CD4-positive, alpha-beta memory T cell (primary cell): ENCODE results near the gene TRIM47. TPM values are rescaled to one million over a fixed set of nuclear protein-coding genes. Genes with fewer than 3 reads are reported as not detected.

Experiments used
- CTCF ChIA-PET: fragments of 350-600 bp; sonication (Branson Sonifier 250); formaldehyde crosslinking; loops from one replicate; lab custom pipeline; 2021; ENCODE audit warnings: inconsistent platforms; ENCODE audit not compliant: partially characterized antibody; lab: Charles Lee
- POLR2A ChIA-PET: fragments of 350-600 bp; sonication (Branson Sonifier 250); formaldehyde crosslinking; loops from one replicate; lab custom pipeline; 2021; ENCODE audit not compliant: partially characterized antibody; lab: Charles Lee
- DNase-seq, 5 donors: peaks; one replicate each; pipeline versions ENCODE4 v3.0.0 to v3.0.0-alpha.2; 2020 to 2022; ENCODE audit warnings: mixed read lengths in 1 of 5
- H3K27ac ChIP-seq: one replicate; pipeline ENCODE4 v1.7.0; 2013; ENCODE audit warnings: low read depth, low read length
- H3K27me3 ChIP-seq: 2 replicates; pipeline ENCODE4 v1.7.0; 2013; ENCODE audit warnings: mild to moderate bottlenecking, low read length, moderate library complexity; ENCODE audit not compliant: insufficient read depth
- H3K36me3 ChIP-seq: 2 replicates; pipeline ENCODE4 v1.7.0; 2013; ENCODE audit warnings: mild to moderate bottlenecking, low read length, moderate library complexity; ENCODE audit not compliant: insufficient read depth
- H3K4me1 ChIP-seq: 2 replicates; pipeline ENCODE4 v1.7.0; 2013; ENCODE audit warnings: mild to moderate bottlenecking, low read length, moderate library complexity; ENCODE audit not compliant: insufficient read depth
- H3K4me3 ChIP-seq, 2 donors: one replicate each; pipeline ENCODE4 v1.7.0; 2013; ENCODE audit warnings: low read length in 2 of 2, mild to moderate bottlenecking in 1 of 2
- H3K9me3 ChIP-seq, 2 donors: one replicate each; pipeline ENCODE4 v1.7.0; 2013; ENCODE audit warnings: low read length in 2 of 2, control low read depth in 1 of 2; ENCODE audit not compliant: control insufficient read depth in 1 of 2
- H3K27ac Mint-ChIP-seq, 7 donors: one replicate each; pipeline ENCODE4 v1.8.0; 2020 to 2021; ENCODE audit warnings: mixed read lengths in 7 of 7, mild to moderate bottlenecking in 6 of 7, inconsistent platforms in 3 of 7, moderate library complexity in 3 of 7
- H3K27me3 Mint-ChIP-seq, 2 donors: one replicate each; pipeline ENCODE4 v1.8.0; 2020 to 2021; ENCODE audit warnings: mixed read lengths in 2 of 2
- H3K36me3 Mint-ChIP-seq, 2 donors: one replicate each; pipeline ENCODE4 v1.8.0; 2020 to 2021; ENCODE audit warnings: mixed read lengths in 2 of 2, inconsistent platforms in 1 of 2, mild to moderate bottlenecking in 1 of 2
- H3K4me1 Mint-ChIP-seq, 4 donors: one replicate each; pipeline ENCODE4 v1.8.0; 2020 to 2021; ENCODE audit warnings: mixed read lengths in 4 of 4, mild to moderate bottlenecking in 1 of 4
- H3K4me3 Mint-ChIP-seq, 8 donors: one replicate each; pipeline ENCODE4 v1.8.0; 2020 to 2021; ENCODE audit warnings: mixed read lengths in 8 of 8, mild to moderate bottlenecking in 7 of 8, moderate library complexity in 6 of 8, inconsistent platforms in 3 of 8
- H3K9me3 Mint-ChIP-seq, 8 donors: one replicate each; pipeline ENCODE4 v1.8.0; 2020 to 2021; ENCODE audit warnings: mixed read lengths in 8 of 8, mild to moderate bottlenecking in 5 of 8, inconsistent platforms in 3 of 8, moderate library complexity in 1 of 8
- intact Hi-C: fragments of 100-400 bp; cut with micrococcal nuclease; formaldehyde crosslinking; loops from one replicate; pipeline ENCODE4 v1.15.1; 2023
- polyA plus RNA-seq, 2 donors: library from polyadenylated mRNA; unstranded; fragments of 300-500 nt; fragmentation: Illumina TruSeq; gene quantifications; one replicate each; pipeline ENCODE4 v1.2.3, GENCODE V29; 2021
- total RNA-seq, 2 experiments: library from RNA; stranded (reverse); gene quantifications; one replicate each; pipeline ENCODE4 v1.2.3, GENCODE V29; 2021

TRIM47 gene
- total and polyA plus RNA-seq, 4 experiments from 2014 or later: 11.2 to 26.8 (median 20.0) TPM

DNA sequence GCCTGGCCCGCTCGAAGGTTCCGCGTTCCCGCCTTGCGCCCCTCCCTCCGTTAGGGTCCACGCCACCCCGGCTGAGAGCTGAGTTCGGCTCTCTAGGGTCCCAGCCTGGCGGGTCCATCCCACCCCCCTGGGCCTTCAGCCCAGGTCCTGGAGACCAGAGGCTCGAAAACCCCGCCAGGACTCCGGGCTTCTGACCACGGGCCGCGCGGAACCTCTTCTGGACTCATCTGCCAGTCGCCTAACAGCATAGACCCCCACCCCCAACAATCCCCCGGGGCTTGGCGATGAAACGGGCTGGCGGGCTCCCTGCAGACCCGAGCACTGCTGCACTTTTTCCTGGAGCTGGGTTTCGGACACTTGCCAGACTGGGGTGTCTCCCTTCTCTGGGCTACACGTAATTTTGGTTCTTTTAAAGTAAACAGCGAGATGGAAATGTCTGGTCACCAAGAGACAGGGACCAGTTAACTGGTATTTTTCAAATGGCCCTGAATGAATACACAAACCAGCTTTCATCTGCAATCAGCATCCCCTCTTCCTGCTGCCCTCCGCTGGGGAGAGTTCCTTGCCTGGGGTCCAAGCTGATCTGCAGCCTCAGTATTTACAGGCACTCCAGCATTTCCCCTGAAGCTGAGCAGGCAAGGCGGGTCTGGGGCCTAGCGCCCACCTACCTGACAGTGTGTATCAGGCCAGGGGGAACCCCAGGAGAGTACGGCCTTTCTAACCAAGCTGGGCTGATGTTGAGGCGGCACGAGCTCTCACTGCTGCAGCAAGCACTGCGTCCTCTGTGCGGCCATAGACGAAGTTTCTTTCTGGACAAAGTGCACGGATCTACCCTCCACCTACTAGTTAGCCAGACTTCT lies 19.0 kb upstream of the TRIM47 start:
- Mint-ChIP-seq H3K9me3 (no peaks in the 10 kb centered on the region), H3K4me3 (peak overlapping the region; percentile 66 to 85 (median 77)), H3K4me1 (peaks cover 22 to 28% (median 25%) of the 10 kb centered on the region in 4 donors), H3K27me3 (no peaks in the 10 kb centered on the region), H3K36me3 (peaks cover 4 to 37% of the 10 kb centered on the region in 2 donors), H3K27ac (peak overlapping the region in 6 of 7 donors; percentile 43 to 86 (median 80))
- Histone ChIP-seq H3K27me3 (no peaks in the 10 kb centered on the region), H3K4me3 (peak overlapping the region in 1 of 2 donors; percentile 64), H3K36me3 (peaks cover 30% of the 10 kb centered on the region), H3K27ac (peak overlapping the region; percentile 55), H3K4me1 (peaks cover 28% of the 10 kb centered on the region), H3K9me3 (no peaks in the 10 kb centered on the region)
- POLR2A ChIA-PET: interaction anchor here (0.7 to 18.1 kb wide), 24 partner anchors 8 to 231 kb away, joined by 3 to 337 read pairs (median 6); partner anchors contain the start of genes ACOX1, CDK3, FBF1 and GALK1
- intact Hi-C loops: loop anchor here (2.0 kb wide), 2 partner anchors 43 to 119 kb away; partner anchors contain the start of gene FBF1
- no peak for DNase-seq
- CTCF ChIA-PET: interaction anchor here (1.1 to 7.1 kb wide), 17 partner anchors 8 to 144 kb away, joined by 3 to 96 read pairs (median 8); partner anchors contain the start of genes GALK1, MRPL38, TRIM47 and UNC13D

DNA sequence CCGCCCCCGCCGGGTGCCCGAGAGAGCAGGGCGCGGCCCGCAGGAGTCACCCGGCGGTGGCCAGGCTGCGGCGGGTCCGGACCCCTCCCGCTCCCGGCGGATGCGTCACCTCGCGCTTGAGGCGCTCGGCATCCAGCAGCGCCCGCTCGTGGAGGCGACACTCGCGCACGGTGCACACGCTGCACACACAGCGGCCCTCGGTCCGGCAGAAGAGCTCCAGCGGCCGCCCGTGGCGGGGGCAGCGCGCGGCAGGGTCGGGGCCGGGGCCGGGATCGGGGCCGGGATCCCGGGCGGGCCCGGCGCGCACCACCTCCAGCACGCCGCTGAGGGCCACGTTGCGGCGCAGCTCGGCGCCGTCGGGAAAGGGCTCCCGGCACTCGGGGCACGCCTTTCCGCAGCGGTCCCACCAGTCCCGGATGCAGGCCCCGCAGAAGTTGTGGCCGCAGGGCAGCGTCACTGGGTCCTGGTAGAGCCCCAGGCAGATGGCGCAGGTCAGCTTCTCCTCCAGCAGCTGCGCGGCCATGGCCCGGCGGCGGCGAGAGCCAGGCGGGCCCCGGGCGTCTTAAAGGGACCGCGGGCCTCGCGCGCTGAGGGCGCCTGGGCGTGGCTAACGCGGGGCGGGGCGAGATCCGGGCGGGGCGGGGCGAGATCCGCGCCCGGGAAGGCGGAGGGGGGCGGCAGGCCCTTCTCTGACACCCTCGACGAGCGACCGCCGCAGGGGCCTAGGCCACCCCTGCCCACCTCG lies 18.2 kb upstream of the TRIM47 start, which contains the start of gene TRIM65:
TRIM65 (minus strand) TSS at position 537 of the 745 bp plus-strand sequence; CDS start at position 523, 14 bp downstream.
- CTCF ChIA-PET: interaction anchor here (0.5 to 7.1 kb wide), 26 partner anchors 8 to 143 kb away, joined by 3 to 96 read pairs (median 6); partner anchors contain the start of genes GALK1, MRPL38, TRIM47 and UNC13D
- Histone ChIP-seq H3K4me3 (peak within 1 kb of the TSS; percentile 61 to 64), H3K9me3 (no peaks in the 10 kb centered on the region), H3K4me1 (peaks cover 28% of the 10 kb centered on the region), H3K27ac (peak within 1 kb of the TSS; percentile 55), H3K36me3 (peaks cover 25% of the 10 kb centered on the region), H3K27me3 (no peaks in the 10 kb centered on the region)
- H3K9me3 Mint-ChIP-seq: no peaks in the 10 kb centered on the region
- intact Hi-C loops: loop anchor here (1.0 to 2.0 kb wide), 5 partner anchors 8 to 118 kb away; partner anchors contain the start of genes FBF1, MRPL38 and WBP2
- peak within 1 kb of the TSS; percentile 84 to 97 (median 89) for H3K27ac Mint-ChIP-seq
- no peaks in the 10 kb centered on the region for H3K27me3 Mint-ChIP-seq
- DNase-seq: peak; percentile 70 to 79 (median 73)
- peaks cover 22 to 28% (median 25%) of the 10 kb centered on the region in 4 donors for H3K4me1 Mint-ChIP-seq
- H3K4me3 Mint-ChIP-seq: peak within 1 kb of the TSS; percentile 82 to 90 (median 86)
- peaks cover 4 to 31% of the 10 kb centered on the region in 2 donors for H3K36me3 Mint-ChIP-seq
- POLR2A ChIA-PET: interaction anchor here (0.5 to 18.1 kb wide), 31 partner anchors 8 to 230 kb away, joined by 3 to 337 read pairs (median 5); partner anchors contain the start of genes ACOX1, CDK3, FBF1 and GALK1

DNA sequence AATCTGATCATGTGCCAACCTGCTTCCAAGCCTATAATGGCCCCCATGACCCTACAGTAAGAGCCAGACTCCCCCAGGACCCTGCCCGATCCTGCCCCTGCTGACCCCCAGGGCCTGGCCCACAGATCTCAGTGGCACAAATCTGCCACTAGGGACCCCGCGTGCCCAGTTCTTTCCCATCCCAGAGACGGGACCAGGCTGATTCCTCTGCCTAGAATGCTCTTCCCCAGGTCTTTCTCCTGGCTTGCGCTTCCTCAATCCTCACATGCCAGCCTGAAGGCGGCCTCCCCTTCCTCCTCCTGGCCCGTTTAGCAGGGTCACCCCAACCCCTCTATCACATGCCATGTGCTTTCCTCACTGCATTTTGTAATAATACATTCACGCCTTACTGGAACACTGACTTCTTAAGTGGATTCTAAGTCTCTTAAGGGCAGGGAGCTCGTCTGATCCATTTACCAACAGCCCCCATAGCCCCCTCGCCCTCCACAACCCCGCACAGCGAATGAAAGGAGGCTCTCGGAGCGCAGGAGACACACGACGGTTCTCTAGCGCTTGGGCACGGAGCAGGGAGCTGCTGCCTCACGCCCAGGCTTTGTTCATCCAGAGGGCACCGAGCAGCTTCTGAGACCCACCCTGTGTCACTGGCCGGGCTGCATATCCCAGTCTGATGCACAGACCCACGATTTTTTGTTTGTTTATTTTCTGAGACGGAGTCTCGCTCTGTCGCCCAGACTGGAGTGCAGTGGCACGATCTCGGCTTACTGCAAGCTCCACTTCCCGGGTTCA lies 17.2 kb upstream of the TRIM47 start:
- CTCF ChIA-PET: interaction anchor here (0.5 to 7.1 kb wide), 21 partner anchors 9 to 142 kb away, joined by 3 to 96 read pairs (median 7); partner anchors contain the start of genes GALK1, MRPL38, TRIM47 and UNC13D

DNA sequence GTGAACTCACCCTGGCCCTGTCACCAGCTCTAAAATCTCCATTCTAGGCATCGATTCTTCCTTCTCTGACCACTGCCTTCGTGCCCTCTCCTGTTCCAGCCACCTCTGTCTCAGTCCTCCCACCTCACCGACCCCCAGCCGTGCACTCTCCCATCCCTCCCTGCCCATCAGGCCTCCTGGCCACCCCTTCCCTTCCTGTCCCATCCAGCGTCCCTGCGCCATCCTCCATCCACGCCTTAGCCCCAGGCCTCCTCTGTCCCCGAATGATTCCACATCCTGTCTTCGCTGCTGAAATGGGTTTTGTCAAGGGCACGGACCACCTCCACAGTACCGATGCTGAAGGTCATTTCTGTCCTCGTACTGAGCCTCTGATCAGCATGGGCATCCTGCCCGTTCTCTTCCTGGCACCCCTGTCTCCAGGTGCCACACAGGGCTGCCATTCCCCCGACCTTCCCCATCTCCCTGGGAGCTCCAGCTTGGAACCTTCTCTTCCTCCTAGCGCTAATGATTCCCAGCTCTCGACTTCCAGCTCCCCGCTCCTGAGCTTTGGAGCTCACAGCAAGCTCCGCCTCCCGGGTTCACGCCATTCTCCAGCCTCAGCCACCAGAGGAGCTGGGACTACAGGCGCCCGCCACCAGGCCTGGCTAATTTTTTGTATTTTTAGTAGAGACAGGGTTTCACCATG lies 15.8 kb upstream of the TRIM47 start:
- Mint-ChIP-seq H3K27me3 (no peaks in the 10 kb centered on the region), H3K27ac (peak overlapping the region in 5 of 7 donors; percentile 29 to 94 (median 83)), H3K4me3 (peak overlapping the region in 3 of 8 donors; percentile 46 to 60 (median 50)), H3K4me1 (peaks cover 22 to 28% (median 25%) of the 10 kb centered on the region in 4 donors), H3K36me3 (peaks cover 8 to 28% of the 10 kb centered on the region in 2 donors), H3K9me3 (no peaks in the 10 kb centered on the region)
- CTCF ChIA-PET: interaction anchor here (1.5 to 7.1 kb wide), 4 partner anchors 11 to 45 kb away, joined by 5 to 96 read pairs (median 13); partner anchors contain the start of genes MRPL38 and TRIM47
- POLR2A ChIA-PET: interaction anchor here (0.6 to 18.1 kb wide), 6 partner anchors 17 to 671 kb away, joined by 3 to 337 read pairs (median 52); partner anchors contain the start of genes TRIM47 and WBP2
- DNase-seq: no peak
- Histone ChIP-seq H3K27ac (no peak overlapping the region), H3K27me3 (no peaks in the 10 kb centered on the region), H3K9me3 (no peaks in the 10 kb centered on the region), H3K4me3 (no peak overlapping the region), H3K4me1 (peaks cover 28% of the 10 kb centered on the region), H3K36me3 (peaks cover 10% of the 10 kb centered on the region)
- intact Hi-C loops: no loop called here

More for the DNA sequence above, 17.2 kb upstream of the TRIM47 start:
- Mint-ChIP-seq H3K9me3 (no peaks in the 10 kb centered on the region), H3K27ac (peak overlapping the region; percentile 80 to 97 (median 89)), H3K36me3 (peaks cover 4 to 27% of the 10 kb centered on the region in 2 donors), H3K4me3 (peak overlapping the region; percentile 82 to 90 (median 86)), H3K4me1 (peaks cover 22 to 28% (median 25%) of the 10 kb centered on the region in 4 donors), H3K27me3 (no peaks in the 10 kb centered on the region)
- Histone ChIP-seq H3K4me1 (peaks cover 28% of the 10 kb centered on the region), H3K36me3 (peaks cover 18% of the 10 kb centered on the region), H3K4me3 (peak overlapping the region; percentile 61 to 64), H3K27me3 (no peaks in the 10 kb centered on the region), H3K27ac (peak overlapping the region; percentile 55), H3K9me3 (no peaks in the 10 kb centered on the region)
- intact Hi-C loops: loop anchor here (1.0 to 2.0 kb wide), 5 partner anchors 9 to 117 kb away; partner anchors contain the start of genes FBF1, MRPL38 and WBP2
- POLR2A ChIA-PET: interaction anchor here (0.6 to 18.1 kb wide), 26 partner anchors 10 to 229 kb away, joined by 3 to 337 read pairs (median 6); partner anchors contain the start of genes ACOX1, CDK3, FBF1 and GALK1
- no peak for DNase-seq

DNA sequence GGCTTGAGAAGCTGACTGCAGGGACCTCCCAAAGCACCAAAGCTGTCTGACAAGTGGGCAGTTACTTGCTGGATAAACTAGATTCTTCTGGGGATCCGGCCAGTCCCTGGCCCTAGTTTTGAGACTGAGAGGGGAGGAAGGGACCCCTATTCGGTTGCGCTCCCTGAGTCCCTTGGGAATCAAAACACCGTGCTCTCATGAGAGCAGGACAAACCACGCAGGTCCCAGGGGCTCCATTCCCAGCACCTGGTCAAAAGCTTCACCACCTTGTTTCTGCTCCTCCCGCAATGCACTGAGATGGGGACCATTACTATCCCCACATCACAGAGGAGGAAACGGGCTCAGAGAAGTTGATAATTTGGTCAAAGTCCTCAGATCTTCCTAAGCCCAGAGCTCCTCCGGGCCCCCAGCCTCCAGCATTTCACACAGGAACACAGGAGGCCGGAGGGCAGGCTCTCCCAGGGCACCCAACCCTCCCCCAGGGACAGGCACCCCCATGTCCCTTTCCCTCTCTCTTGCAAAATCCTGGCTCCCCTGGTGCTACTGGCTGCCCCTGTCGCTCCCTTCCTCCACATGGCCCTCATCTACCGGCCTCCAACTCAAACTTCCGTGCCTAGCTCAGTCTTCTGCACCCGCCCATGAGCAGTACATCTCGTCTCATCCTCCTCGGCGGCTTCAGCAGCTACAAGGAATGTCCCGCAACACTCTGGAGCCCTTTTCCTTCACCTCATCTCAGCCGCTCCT lies 15.1 kb upstream of the TRIM47 start:
- Histone ChIP-seq H3K27me3 (no peaks in the 10 kb centered on the region), H3K4me1 (peaks cover 28% of the 10 kb centered on the region), H3K9me3 (no peaks in the 10 kb centered on the region), H3K36me3 (peaks cover 9% of the 10 kb centered on the region), H3K4me3 (no peak overlapping the region), H3K27ac (no peak overlapping the region)
- Mint-ChIP-seq H3K4me1 (peaks cover 22 to 28% (median 25%) of the 10 kb centered on the region in 4 donors), H3K9me3 (no peaks in the 10 kb centered on the region), H3K27ac (peak overlapping the region in 6 of 7 donors; percentile 21 to 94 (median 54)), H3K27me3 (no peaks in the 10 kb centered on the region), H3K36me3 (peaks cover 5 to 21% of the 10 kb centered on the region in 2 donors), H3K4me3 (peak overlapping the region in 2 of 8 donors; percentile 50 to 60)
- ChIA-PET CTCF (interaction anchor here (1.5 to 7.1 kb wide), 3 partner anchors 16 to 44 kb away, joined by 5 to 96 read pairs (median 8); partner anchors contain the start of gene TRIM47), POLR2A (interaction anchor here (0.6 to 18.1 kb wide), 5 partner anchors 16 to 670 kb away, joined by 3 to 337 read pairs (median 5); partner anchors contain the start of genes TRIM47 and WBP2)
- no peak for DNase-seq
- intact Hi-C loops: no loop called here
